NCI-H146 (cell line): ENCODE data around the gene RBM43.

ENCODE experiments used
- DNase-seq: peaks from one replicate; lab custom pipeline; 2025; lab: John Stamatoyannopoulos, UW

Gene RBM43

DNA sequence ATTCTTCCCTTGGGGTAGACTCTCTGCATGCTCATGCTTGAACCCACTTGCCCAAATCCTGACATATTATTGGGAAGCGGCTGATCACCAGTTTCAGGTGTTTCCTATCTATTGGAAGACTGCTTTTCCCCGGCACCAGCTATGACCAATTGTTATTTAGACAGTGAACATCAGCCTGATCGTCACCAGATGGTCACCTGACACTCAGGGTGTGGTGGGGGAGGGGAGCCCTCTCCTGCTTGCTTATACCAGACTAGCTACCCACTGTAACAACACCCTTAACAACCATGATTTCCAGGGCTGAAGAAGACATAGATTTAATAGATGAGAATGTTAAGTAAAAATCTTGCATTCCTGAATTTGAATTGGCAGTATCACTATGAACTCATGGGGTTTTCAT lies 44.3 kb downstream of the RBM43 start:
- no peak for DNase-seq

DNA sequence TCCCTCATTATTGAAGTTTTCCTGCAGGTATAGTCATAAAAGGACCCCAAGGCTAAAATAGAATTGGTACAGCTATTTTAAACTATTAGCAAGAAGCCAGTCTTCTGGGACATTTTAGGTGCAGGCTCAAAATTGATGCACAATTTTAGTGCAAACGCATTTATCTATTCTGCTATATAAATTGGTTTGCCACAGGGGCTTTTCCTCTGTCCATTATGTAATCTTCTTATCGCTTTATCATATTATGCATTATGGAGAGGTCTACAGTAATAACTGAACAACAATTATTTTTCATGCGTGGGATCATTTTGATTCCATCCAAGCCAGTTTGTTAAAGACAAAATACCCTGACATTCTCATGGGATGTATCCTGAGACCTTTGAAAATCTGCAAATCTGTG lies 54.6 kb downstream of the RBM43 start:
- DNase-seq, result no peak

DNA sequence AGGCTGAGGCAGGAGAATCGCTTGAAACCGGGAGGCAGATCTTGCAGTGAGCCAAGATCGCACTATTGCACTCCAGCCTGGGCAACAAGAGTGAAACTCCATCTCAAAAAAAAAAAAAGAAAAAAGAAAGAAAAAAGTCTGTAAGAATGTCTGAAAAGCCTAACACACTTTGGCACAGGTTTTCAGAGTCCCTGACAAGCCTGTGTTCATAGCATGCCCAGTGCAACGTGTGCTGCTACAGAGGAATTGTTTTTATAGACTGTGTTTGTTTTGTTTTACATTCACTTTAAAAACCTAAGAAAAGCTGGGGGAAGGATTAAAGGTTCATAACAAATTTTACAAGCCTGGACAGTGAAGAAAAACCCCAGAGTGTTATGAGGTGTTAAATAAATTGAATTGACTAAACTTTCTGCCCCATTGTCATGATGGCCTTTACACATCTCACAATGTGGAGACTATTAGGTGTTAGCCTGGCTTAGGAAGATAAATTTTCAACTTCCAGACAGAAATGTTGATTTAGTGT lies 55.2 kb downstream of the RBM43 start:
- DNase-seq, result no peak

DNA sequence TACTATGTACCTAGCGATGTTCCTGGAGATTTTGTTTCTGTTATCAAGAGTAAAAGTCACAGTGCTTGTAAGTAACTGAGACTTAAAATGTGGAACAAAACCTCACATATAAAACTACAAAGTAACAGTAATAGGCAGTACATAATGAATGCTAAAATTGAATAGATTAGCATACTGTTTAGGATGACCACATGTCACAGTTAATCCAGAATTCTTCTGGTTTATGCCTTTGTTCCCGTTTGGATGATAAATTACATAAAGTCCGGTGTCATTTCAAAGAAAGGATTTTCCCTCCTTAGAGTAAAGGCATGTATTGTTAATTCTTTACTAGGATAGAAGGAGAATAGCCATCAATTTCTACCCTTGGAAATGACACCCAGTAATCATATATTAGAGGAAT lies 56.1 kb downstream of the RBM43 start:
- no peak for DNase-seq

DNA sequence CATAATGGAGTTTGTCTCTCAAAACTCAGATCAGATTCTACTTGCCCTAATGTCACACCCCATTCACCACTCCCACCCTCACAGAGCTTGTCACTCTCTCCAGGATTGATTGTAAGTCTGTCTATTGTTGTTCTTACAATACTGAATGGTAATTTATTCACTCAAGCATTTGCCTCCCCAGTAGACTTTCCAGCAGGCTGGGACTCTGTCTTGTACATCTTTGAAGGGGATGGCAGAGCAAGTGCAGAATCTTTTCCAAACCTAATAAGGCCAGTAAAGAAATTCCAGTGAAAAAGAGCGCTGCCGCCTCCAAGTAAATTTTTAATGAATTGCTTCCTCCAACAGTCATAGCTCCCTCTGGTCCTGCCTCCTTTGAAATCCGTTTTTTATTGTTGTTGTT lies 56.9 kb downstream of the RBM43 start:
- no peak for DNase-seq

DNA sequence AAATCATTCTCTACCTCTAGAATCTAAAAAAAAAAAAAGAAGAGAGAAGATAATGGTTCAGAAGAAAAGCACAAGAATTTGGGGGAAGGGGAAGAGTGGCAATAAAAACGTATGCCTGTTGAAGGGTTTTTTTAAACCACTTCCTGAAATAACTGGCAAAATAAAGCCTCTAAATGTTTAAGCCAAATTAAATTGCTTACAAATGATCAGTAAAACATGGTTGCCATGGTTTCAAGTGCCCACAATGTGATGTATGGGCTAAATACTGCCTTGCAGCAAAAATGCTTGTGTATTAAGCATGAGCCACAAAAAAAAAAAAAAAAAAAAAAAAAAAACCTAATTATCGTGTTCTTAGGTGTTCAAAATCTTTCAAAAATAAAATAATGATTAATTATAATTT lies 60.8 kb downstream of the RBM43 start:
- DNase-seq, result no peak

DNA sequence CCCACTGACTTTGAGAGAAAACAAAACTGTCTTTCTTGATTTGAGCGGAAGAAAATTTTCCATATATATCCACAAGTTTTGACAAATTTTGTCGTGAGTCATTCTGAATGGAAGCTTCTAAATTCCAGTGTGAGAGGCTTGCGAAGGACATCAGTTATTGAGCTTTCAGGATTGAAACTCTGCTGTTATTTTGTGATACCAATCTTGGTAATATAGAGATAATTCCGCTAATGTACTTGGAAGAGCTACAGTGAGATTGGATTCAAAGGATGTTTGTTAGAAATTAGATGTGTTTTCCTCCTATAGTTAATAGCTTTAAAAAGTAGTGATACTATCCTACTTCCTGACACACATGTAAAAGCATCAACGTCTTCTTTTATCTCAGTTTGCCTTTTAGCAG lies 61.4 kb downstream of the RBM43 start:
- DNase-seq, result no peak

DNA sequence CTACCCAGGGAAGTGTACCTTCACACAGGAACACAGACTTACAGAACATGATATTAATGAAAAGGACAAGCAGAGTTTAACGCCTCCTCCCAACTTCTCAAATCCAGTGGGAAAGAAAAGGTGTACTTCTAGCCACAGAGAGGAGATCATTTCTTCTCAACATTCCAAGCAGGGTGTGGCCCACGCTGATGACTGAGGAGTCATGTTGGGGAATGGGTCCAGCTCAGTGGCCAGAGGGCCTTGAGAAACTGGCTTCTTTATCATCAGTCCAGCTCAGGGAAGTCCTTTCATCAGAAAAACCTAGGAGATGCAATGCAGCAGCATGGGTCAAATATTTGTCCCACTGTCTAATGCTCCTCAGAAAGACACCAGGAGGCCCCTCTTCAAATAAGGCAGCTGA lies 63.0 kb downstream of the RBM43 start:
- DNase-seq, result no peak
